Heart right ventricle (tissue), 16 donors: ENCODE data around the gene TRIM6. TPM values are rescaled to one million over a fixed set of nuclear protein-coding genes. Genes with fewer than 3 reads are reported as not detected.

Source experiments
- ATAC-seq, 8 donors: fragments of 200-7000 bp; cut with Tn5 transposase; one replicate each; pipeline ENCODE4 v1.9.1; 2020; ENCODE audit warnings: mild to moderate bottlenecking in 8 of 8, moderate library complexity in 8 of 8, moderate number of reproducible peaks in 1 of 8
- DNase-seq, 2 donors: peaks; one replicate each; pipeline ENCODE4 v3.0.0-alpha.2; 2020
- H3K27ac ChIP-seq, 10 donors: fragments of 200-600 bp; sonication (generic) in 2 of 10; one replicate each; pipeline versions ENCODE4 v1.5.0 to v1.8.0; 2020 to 2022; ENCODE audit warnings: mild to moderate bottlenecking in 3 of 10
- H3K27me3 ChIP-seq, 7 donors: fragments of 200-600 bp; one replicate each; pipeline ENCODE4 v1.8.0; 2021 to 2022; ENCODE audit warnings: mild to moderate bottlenecking in 2 of 7
- H3K36me3 ChIP-seq, 9 donors: fragments of 200-600 bp; sonication (generic) in 1 of 9; one replicate each; pipeline versions ENCODE4 v1.5.0 to v1.8.0; 2020 to 2022; ENCODE audit warnings: mild to moderate bottlenecking in 2 of 9
- H3K4me1 ChIP-seq, 9 donors: fragments of 200-600 bp; sonication (generic) in 1 of 9; one replicate each; pipeline versions ENCODE4 v1.5.0 to v1.8.0; 2020 to 2022; ENCODE audit warnings: mild to moderate bottlenecking in 4 of 9
- H3K4me3 ChIP-seq, 10 donors: fragments of 200-600 bp; sonication (generic) in 2 of 10; one replicate each; pipeline versions ENCODE4 v1.5.0 to v1.8.0; 2020 to 2022; ENCODE audit warnings: mild to moderate bottlenecking in 7 of 10, moderate library complexity in 2 of 10
- H3K9me3 ChIP-seq, 11 donors: fragments of 200-600 bp in 10 of 11; sonication (generic) in 2 of 11; one replicate each; pipeline versions ENCODE4 v1.5.0 to v1.8.0; 2013 to 2022; ENCODE audit warnings: mild to moderate bottlenecking in 2 of 11, control low read depth in 1 of 11, moderate library complexity in 1 of 11
- WGBS, 2 donors: extraction: QIAGEN DNeasy Blood & Tissue Kit; methylation state at CpG; one replicate each; pipeline ENCODE4 v1.1.7; 2013; ENCODE audit warnings: inconsistent platforms in 1 of 2; 5-methylcytosine and 5-hydroxymethylcytosine counted together
- intact Hi-C, 10 donors: fragments of 100-400 bp; cut with DNase I; formaldehyde crosslinking; loops; one replicate each; pipeline versions ENCODE4 v1.11.1 to v1.14.2; 2022
- polyA plus RNA-seq, 2 donors: library from polyadenylated mRNA; stranded (reverse); fragments of 200-250 nt; gene quantifications; one replicate each; pipeline ENCODE4 v1.2.3, GENCODE V29; 2013
- total RNA-seq, 10 donors: library from RNA; stranded (reverse); fragmentation: NEBNext Ultra II Directional in 3 of 10; extraction: Animal tissue kit (Norgen Biotek cat#: 25700) in 3 of 10; gene quantifications; one replicate each; pipeline versions ENCODE4 v1.2.1 to v1.2.4, GENCODE V29; 2021 to 2023
- TF ChIP-seq, protein P1 (sequence below), 9 donors: fragments of 200-600 bp; sonication (generic) in 2 of 9; IDR thresholded peaks; one replicate each; pipeline versions ENCODE4 v1.5.0 to v1.8.0; 2021 to 2022; ENCODE audit warnings: antibody characterized with exemption in 9 of 9, mild to moderate bottlenecking in 5 of 9, moderate library complexity in 1 of 9
- donor health status: Arrhythmogenic right ventricular cardiomyopathy.
- donor health status: ischemic (EF 13 %, LVEDD 7.1; RV severe dilation, severe dysfunction).
- donor health status: healthy with polysubstance abuse.
- donor health status: DM: no; HTN: yes; CAD: no.
- donor health status: DM: no; HTN: no; CAD: no.
- donor health status: ischemic (EF 25% LVEDD 6.9; RV normal size, moderate dysfunction).
- donor health status: ischemic (EF 25% LVEDD 5.7; RV mildly dilated, moderate dysfunction).
- donor health status: healthy.
- donor health status: DM: yes; HTN: yes; CAD: no.
- donor health status: Ischemic cardiomyopathy.
- donor health status: ischemic (EF 35%, LVEDD 5.7; RV mildly dilated, moderate dysfunction).
- donor health status: nonischemic (EF 11% LVEDD 7.7; RV severe dilation, severe dysfunction).
- donor health status: DM: yes; HTN: yes; CAD: no.
- donor health status: PGD.
- donor health status: ischemic (EF 29% LVEDD 5.4; RV normal size, mild dysfunction).
- donor health status: nonischemic (EF 23%, LVEDD 6.1; RV moderate dilation, normal function).

Gene TRIM6
- total and polyA plus RNA-seq, 12 donors: 0.38 to 2.2 (median 0.85) TPM

- TF ChIP-seq, protein P1, sequence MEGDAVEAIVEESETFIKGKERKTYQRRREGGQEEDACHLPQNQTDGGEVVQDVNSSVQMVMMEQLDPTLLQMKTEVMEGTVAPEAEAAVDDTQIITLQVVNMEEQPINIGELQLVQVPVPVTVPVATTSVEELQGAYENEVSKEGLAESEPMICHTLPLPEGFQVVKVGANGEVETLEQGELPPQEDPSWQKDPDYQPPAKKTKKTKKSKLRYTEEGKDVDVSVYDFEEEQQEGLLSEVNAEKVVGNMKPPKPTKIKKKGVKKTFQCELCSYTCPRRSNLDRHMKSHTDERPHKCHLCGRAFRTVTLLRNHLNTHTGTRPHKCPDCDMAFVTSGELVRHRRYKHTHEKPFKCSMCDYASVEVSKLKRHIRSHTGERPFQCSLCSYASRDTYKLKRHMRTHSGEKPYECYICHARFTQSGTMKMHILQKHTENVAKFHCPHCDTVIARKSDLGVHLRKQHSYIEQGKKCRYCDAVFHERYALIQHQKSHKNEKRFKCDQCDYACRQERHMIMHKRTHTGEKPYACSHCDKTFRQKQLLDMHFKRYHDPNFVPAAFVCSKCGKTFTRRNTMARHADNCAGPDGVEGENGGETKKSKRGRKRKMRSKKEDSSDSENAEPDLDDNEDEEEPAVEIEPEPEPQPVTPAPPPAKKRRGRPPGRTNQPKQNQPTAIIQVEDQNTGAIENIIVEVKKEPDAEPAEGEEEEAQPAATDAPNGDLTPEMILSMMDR (IDR thresholded peaks at IDR 0.05): no peak
- ATAC-seq (no peak), DNase-seq (no peak)
- Histone ChIP-seq H3K27ac (no peak overlapping the region), H3K9me3 (no peaks in the 10 kb centered on the region), H3K4me3 (no peak overlapping the region), H3K4me1 (peaks cover 0 to 5% (median under 1%) of the 10 kb centered on the region in 9 donors), H3K27me3 (no peaks in the 10 kb centered on the region), H3K36me3 (no peaks in the 10 kb centered on the region)
- WGBS, 2 donors: 64 to 90% methylated on average over 3 of the region's 3 CpGs
- intact Hi-C loops: no loop called here
Measured at GRCh38 chr11:5591613-5592012, 4.8 kb upstream of the TRIM6 start.

GRCh38 chr11:5592615-5593014 is 3.8 kb upstream of the TRIM6 start:
- Histone ChIP-seq H3K36me3 (no peaks in the 10 kb centered on the region), H3K4me3 (no peak overlapping the region), H3K27ac (no peak overlapping the region), H3K9me3 (no peaks in the 10 kb centered on the region), H3K4me1 (peaks cover 0 to 15% (median 7%) of the 10 kb centered on the region in 9 donors), H3K27me3 (no peaks in the 10 kb centered on the region)
- WGBS, 2 donors: 87 to 94% methylated on average over 5 of the region's 5 CpGs
- no peak for ATAC-seq
- intact Hi-C loops: no loop called here
- TF ChIP-seq, protein P1 (IDR thresholded peaks at IDR 0.05): no peak
- DNase-seq: no peak

DNA sequence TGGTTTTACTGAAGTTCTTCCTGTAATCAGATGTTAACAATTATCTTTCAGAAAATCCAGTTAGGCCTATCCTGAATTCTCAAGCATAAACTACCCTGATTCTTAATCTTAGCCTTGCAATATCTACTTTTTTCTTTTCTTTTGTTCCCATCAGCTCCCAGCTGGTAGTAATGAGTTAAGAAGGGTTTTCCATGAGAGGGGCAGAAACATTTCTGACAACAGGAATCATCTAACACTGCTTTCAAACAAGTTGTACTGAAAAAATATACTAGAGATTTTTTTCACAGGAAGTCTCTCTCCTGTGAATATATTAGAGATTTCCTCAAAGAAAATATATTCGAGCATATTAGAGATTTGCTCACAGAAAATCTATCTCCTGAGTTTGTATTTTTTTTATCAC is 3.3 kb upstream of the TRIM6 start:
- Histone ChIP-seq H3K4me3 (no peak overlapping the region), H3K9me3 (no peaks in the 10 kb centered on the region), H3K27me3 (no peaks in the 10 kb centered on the region), H3K4me1 (peaks cover 0 to 20% (median 7%) of the 10 kb centered on the region in 9 donors), H3K36me3 (no peaks in the 10 kb centered on the region), H3K27ac (no peak overlapping the region)
- intact Hi-C loops: no loop called here
- WGBS, 2 donors: 46 to 53% methylated on average over 1 of the region's 1 CpG
- ATAC-seq: no peak
- DNase-seq: no peak
- TF ChIP-seq, protein P1 (IDR thresholded peaks at IDR 0.05): no peak

GRCh38 chr11:5597953-5598352 is 1.5 kb downstream of the TRIM6 start:
- DNase-seq: no peak
- no peak overlapping the region for H3K4me3 ChIP-seq
- H3K27me3 ChIP-seq: no peaks in the 10 kb centered on the region
- ATAC-seq: no peak
- H3K36me3 ChIP-seq: no peaks in the 10 kb centered on the region
- TF ChIP-seq, protein P1 (IDR thresholded peaks at IDR 0.05): no peak
- no peaks in the 10 kb centered on the region for H3K9me3 ChIP-seq
- intact Hi-C loops: loop anchor here in 3 of 10 donors (5.0 kb wide), 2 partner anchors 209 to 1206 kb away; partner anchors contain the start of genes OR52N2 (in 3 of the 3) and TRIM21 (in 1 of the 3)
- no peak overlapping the region for H3K27ac ChIP-seq
- WGBS, 2 donors: 54% methylated on average over 3 of the region's 3 CpGs
- H3K4me1 ChIP-seq: peaks cover 6 to 23% (median 13%) of the 10 kb centered on the region in 9 donors
